ENCODE results near the gene PROX2. TPM values are rescaled to one million over a fixed set of nuclear protein-coding genes. Genes with fewer than 3 reads are reported as not detected.
A peak's percentile ranks its signal among the peaks of the same experiment; 100 is the strongest.

Gene PROX2
- total RNA-seq, 1 donor from 2014 or later = 0.06 TPM

DNA sequence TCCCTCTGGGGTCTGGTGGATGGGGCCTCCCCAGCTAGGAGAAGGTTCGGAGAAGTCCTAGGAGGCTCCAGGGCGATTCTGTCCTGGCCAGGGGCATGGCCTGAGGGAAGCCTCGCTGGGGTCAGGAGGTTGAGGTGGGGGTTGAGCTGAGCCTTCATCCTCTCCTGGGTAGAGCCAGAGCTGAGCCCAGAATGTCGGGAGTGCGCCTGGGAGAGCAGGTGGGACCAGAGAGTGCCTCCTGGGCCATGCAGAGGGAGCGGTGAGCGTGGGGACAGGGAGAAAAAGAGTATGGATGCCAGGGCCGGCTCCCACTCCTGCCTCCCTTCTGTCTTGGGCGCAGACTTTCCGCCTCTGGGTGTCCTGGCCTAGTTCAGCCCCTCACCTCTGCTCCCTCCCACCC is 34.0 kb upstream of the PROX2 start:
- DNase-seq (ENCODE audit: low spot score) = no peak

DNA sequence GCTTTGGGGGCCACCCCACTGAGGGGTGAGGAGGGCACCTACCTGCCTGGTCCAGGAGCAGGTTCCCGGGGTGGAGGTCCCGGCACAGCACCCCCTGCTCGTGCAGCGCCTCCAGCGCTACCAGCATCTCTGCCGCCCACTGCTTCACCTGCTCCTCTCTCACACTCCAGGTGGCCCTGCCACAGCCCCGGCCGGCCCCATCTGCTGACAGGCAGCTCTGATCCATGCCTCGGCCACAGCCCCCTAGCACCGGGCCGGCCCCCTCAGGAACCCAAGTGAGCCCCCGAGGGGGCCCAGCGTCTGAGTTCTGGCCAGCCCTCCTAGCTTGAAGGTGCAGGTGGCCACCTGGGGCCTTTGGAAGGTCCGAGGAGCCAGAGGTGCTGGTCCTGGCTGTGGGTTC is 33.6 kb upstream of the PROX2 start:
- DNase-seq (ENCODE audit: low spot score) = no peak

DNA sequence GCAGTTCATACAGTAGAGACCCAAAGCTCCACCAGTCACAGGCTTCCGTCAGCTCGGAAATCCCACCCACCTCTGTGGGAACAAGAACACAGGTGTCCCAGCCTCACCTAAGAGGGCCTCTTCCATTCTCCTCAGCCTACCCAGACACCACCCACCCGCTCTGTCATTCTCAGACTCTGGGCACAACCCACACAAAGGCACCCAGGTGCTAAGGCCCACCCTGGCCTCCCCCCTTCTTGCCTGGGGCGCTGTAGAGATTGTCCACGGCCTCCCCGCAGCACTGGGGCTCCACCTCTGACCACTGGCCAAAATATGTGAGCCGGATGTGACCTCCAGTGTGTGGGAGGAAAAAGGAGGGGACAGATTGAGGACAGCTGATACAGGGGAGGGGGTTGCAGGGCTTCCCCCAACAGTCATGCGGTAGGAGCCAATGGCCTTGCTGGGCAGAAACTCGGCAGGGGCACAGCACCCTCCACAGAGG is 33.0 kb upstream of the PROX2 start:
- DNase-seq (ENCODE audit: low spot score) = no peak

DNA sequence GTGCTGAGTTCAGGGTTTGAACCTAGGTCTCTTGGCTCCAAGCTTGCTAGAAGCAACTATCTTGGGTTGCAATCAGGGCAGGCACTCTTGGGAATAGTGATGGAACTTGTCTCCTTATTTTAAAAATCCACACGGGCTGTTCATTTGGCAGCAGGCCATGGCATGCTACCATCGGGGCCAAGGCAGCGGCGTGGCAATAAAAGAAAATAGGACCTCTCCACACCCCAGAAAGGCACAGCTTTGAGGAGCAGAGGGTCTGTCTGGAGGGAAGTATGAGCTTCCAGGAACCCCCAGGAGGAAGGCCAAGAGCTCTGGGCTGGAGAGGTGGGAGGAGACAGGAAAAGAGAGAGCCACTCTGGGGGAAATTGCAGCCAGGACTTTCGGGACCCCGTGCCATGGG is 31.8 kb upstream of the PROX2 start:
- DNase-seq (ENCODE audit: low spot score) = no peak

DNA sequence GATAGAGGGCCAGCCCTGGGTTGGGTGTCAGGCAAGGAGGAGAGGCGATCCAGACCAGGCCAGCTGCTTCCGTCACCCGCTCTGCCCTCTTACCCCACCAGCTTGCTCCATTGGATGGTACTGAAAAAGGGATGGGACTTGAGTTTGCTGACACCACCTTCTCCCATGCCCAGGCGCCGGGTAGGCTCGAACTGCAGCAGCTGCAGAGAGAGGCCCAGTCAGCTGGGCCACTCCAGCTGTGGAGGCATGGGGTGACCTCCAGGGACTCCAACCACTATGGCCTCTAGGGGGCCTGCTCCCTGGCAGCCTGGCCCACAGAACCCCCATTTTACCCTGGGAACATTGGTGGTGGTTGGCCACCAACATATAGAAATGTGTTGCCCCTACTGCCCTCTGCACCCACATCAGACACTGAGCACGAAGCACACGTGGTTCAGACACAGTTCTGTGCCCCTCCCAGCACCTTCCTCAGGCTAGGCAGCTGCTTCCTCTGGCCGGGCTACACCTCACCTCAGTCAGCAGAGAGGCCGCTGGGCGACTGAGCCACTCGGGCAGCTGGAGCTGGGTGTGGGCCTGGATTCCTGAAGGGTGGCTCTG is 31.1 kb upstream of the PROX2 start:
- DNase-seq (ENCODE audit: low spot score) = no peak

DNA sequence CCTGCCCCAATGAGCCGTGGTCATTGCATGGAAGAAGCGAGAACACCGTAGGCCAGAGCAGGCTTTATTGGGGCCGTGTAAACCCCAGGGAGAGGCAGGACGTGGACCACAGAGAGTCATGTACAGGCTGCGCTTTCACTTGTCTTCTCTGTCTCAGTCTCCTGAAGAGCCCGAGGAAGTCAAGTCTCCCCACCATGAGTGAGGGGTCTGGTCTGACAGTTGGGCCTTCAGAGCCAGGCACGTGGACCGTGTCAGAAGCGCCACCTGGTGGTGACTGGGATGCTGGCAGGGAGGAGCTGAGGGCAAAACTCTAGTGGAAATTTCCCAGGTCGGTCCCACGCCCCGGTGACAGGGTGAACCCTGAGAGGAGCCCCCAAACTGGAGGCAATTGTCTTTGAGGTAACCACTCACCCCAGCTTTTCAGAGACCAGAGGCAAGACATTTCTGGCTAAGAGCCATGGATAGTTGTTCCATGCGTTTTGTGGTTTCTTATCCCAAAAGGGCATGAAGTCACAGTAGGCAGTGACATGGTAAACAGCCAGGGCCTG is 29.7 kb upstream of the PROX2 start:
- peak; percentile 58 for DNase-seq (ENCODE audit: low spot score)

DNA sequence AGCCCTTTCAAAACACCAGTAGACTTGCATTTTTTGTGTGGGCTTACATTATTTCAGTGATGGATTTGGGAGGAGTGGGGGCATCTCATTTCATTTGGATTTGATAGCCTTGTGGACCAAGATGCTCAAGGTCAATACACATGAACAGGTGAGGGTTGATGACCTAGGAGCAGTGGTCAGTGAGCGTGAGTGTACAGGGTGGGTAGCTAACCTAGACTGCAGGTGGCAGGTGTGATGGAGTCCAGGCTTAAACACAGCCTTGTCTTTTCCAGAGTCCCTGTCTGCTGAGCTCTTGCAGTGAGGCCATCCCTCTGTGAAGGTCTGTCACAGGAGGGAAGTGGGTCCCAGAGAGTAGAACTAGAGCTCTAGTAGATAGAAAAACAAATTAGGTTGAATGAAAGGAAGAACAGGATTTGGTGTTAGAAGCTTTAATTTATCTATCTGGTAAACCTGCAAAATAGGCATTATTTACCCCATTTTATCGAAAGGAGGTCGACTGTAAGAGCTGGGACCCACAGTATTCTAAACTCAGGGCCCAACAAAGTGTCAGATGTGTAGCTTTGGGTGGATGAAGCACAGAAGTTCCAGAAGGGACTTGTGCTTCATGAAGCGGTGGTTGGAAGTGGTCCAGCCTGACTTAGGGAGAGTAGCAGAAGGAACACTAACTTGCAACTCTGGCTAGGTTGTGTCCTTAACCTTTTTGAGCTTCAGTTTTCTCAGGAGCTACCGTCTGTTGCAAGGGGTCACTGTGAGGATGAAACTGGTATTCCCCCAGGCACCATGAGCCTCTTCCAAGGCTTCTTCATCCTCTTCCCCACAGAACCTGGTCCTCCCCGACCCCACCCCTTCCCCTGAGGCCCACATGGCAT is 28.9 kb upstream of the PROX2 start:
- no peak for DNase-seq (ENCODE audit: low spot score)

DNA sequence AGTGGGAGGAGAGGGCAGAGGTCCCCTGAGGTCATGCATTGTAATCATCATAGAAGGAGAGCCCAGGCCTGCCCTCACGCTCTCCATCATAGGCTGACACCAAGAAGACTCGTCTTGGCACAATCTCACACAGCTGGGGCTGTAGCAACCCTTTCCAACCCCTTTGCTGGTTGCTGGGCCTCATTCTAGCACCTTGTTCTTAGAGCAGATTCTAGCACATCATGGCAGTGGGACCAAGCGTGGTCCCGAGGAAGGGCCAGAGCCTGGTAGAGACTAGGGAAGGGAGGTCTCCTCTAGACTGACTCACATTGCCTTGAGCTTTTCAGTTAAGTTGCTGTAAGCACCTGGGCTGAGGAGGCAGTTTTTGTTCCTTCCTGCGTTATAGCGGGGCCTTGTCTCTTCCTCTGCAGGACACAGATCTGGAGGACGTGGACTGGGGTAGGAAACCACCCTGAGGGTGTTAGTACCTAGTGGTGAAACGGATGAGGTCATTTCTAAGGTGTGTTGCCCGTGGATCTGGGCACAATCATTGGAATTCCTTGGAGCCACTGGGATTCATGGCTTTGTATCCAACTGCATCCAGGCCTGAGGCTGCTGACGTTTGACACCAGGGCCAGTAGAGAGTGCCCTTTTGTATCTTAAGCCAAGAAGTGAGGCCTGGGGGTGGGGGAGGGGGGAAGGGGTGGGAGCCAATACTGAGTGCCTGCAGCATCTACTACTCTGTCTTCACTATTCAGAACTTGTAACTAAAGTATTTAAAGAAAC is 27.2 kb upstream of the PROX2 start:
- no peak for DNase-seq (ENCODE audit: low spot score)

DNA sequence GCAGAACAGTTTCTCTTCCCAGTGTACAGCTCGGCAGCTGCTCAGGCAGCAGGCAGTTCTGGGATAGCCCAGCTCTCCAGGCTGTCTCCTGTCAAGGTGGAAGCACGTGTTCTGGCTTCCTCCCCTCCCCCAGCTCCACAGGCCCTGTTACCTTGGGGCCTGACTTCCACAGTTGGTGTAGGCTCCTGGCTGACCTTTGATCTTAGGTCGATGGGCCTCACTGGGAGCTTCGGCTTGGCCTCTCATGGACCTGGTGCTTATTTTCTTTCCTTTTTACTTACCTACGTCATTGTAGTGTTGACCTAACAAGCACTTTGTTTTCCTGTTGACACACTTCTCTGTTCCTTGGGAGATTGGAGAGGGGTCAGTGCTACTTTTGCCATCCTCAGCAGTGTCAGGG is 22.7 kb upstream of the PROX2 start:
- DNase-seq (ENCODE audit: low spot score) = no peak

DNA sequence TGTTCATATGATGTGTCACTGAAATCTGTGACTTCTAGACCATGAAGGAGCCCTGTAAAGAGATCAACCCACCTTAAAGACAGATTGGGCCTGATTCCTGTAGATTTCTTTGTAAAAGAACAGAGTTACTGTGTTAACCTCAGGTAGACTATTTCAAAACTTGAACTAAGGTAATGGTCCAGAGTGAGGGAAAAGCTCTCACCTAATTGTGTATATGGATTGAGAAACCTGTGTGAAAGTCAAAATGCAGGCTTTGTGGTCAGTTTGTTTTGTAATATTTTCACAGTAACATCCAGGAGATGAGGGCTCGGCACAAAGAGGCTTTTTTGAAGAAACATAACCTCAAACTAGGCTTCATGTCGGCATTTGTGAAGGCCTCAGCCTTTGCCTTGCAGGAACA is 22.1 kb upstream of the PROX2 start:
- DNase-seq (ENCODE audit: low spot score) = no peak

DNA sequence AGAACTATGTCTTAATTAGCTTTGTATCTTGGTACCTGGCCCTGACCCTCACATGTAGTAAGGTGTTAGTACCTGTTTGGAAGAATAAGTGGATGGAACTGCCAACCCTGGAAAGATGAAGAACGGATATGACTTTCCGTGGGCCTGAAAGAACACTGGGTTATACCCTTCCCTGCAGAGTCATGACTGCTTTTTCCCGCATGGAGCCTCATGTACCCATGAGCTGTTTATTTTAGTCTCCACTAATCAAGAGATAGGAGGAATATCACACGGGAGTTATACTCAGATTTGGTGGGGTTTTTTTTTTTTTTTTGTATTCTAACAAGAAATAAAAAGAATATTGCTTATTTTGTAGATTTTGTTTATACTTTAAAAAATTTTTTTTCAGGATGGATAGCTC is 21.7 kb upstream of the PROX2 start:
- DNase-seq (ENCODE audit: low spot score) = no peak

DNA sequence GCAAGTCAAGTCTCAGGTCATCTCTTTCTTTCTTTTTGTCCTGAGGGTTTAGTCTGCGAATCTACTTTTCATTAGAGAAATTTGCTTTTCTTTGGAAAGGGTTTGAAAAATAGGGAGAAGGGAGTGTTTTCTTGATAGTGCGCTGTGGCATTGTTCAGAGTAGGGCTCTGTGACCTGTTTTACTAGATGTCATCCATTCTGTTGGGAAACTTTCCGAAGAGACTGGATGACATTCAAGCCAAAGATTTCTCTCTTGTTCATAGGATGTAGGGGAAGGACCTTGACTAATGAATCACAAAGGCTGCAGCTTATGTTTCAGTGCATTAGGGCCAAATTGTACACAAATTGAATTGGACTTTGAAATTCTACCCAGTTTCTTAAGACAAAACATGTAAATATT is 20.5 kb upstream of the PROX2 start:
- DNase-seq (ENCODE audit: low spot score) = no peak

DNA sequence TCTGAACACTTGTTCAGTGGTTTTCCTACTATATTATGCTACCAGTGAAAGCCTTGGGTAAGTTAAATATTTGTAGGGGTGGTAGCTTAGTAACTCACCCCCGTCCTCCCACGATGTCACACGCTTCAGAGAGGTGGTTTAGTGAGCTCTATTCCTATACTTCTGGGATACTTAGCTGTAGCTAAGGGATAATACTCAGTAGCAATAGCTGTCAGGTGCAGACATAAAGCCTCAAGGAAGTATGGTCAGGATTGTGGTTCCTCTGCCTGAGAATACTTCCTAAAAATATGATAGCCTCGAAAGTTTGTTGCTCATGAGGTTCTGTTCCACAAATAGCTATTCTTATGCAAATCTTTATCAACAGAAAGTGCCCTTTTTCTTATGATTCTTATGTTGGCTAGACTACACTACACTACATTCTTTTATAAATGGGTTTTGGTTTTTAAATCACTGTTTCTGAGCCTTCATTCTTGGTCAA is 17.7 kb upstream of the PROX2 start:
- DNase-seq (ENCODE audit: low spot score) = no peak

DNA sequence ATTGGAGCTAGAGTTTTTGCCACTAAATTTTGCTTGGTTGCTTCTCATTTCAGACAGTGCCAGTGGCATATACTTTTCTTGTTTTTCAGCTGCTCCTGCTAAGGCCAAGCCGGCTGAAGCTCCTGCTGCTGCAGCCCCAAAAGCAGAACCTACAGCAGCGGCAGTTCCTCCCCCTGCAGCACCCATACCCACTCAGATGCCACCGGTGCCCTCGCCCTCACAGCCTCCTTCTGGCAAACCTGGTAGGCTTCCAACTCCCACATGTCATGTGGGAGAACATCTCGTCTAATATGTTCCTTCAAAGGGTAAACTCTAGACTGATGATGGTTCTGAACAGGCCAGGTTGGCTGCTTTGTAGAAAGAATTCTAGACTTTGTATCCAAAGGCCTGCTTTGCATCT is 16.8 kb upstream of the PROX2 start:
- no peak for DNase-seq (ENCODE audit: low spot score)

DNA sequence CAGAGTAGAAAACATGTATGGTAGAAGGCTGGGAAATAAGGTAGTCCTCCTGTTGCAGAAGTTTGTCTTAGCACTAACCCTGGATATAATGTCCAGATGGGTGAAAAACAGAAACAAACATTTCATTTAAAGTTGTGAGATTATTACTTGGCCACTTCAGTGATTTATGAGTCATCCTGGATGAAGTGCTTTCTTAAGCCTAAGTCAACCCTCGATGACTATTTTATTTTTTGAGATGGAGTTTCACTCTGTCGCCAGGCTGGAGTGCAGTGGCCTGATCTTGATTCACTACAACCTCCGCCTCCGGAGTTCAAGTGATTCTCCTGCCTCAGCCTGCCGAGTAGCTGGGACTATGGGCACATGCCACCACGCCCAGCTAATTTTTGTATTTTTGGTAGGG is 15.9 kb upstream of the PROX2 start:
- DNase-seq (ENCODE audit: low spot score) = no peak

DNA sequence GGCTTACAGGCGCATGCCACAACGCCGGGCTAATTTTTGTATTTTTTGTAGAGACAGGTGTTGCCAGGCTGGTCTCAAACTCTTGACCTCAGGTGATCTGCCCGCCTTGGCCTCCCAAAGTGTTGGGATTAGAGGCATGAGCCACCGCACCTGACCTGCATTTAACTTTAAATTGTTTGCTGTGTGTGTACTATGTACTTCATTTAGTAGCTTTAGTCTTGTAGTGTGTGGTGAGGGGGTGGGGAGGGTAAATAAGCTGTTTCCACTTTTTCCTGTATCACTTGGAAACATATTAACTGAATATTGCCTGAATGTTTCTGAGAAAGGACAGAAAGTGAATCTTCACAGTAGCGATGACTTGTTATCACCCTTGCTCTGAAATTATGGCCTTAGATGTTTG is 14.3 kb upstream of the PROX2 start:
- no peak for DNase-seq (ENCODE audit: low spot score)

DNA sequence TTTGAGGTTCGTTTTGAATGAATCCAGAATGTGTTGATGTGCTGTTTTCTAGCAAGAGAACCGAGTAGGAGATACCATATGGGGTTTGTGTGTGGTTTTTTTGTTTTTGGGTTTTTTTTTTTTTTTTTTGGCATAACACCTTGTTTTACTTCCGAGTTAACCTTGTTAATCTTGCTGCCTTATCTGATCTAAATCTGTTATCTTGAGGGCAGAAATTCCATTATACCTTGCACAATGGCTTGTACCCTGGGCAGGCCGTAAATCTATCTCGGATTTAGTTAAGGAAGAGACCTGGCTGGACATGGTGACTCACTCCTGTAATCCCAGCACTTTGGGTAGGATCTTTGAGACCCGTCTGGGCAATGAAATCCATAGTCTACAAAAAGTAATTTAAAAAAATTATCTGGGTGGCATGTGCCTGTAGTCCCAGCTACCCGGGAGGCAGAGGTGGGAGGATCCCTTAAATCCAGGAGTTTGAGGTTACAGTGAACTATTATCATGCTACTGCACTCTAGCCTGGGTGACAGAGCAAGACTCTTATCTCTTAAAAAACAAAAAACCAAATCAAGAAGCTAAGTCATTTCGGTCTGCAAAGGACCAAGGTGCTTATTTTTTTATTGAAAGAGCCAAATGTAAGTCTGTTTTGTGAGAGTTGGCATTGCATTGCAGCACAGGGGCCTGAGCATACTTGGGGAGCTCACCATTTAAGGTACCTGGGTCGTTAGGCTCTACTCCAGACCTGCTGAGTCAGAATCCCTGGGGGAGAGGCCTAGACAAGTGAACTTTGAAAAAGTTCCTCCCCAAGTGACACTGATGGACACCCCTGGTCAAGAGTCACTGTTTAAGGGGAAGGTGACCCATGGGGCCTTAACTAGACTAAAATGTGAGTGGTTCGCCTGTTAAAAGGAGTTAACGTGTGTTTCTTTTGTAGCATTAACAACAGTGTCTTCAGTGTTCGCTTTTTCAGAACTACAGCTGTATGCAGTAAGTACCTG is 12.5 kb upstream of the PROX2 start:
- no peak for DNase-seq (ENCODE audit: low spot score)

DNA sequence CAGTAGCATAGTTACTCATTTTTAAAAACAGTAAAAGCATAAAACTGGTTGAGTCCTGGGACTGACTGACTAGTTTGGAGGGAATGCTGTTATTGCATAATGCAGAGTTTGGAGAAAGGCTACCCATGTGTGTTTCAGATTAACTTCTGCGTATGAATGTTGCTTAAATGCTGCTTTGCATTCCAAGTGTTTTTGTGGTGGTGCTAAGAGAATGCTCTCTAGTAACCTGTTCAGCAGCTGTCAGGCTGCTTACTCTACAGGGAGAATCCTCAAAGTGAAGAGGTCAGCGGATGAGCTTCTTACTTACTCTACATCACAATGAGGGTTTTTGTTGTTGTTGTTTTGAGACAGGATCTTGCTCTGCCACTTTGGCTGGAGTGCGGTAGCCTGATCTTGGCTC is 10.1 kb upstream of the PROX2 start:
- no peak for DNase-seq (ENCODE audit: low spot score)

DNA sequence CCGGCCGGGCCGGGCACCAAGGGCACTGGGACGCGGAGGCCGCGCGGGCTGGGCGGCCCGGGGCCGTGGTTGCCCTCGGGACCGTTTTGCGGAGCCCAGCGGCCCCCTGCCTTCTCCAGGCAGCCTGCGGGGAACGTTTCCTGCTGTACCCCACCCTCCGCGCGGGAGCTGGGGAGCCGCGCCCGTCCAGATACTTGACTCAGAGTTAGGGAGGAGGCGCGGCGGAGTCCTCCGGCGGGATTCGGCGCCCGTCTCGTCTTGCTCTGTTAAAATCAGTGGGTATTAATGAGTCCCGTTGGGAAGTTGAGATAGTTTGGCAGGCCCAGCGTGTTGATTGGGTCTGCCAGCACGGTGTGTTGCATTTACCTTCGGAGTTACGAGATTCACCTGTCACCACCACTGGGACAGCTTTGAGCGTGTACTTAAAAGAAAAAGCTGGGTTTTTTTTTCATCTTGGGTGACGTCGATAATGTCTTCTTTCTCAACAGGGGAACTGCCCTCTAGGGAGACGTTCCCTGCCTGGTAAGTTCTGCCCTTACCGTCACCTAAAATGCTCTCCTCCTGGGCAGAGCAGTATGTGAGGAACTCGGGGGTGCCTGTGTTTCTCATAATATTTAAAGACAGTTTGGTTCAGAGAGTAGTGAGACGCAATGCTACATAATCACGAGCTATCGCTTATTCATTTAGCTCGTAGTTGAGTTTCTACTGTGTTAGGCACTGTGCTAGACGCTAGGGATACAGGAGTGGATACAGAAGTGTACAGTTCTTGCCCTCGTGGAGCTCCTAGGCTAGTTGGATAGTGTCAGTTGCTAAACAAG is 6.4 kb upstream of the PROX2 start:
- peak; percentile 16 for DNase-seq (ENCODE audit: low spot score)

DNA sequence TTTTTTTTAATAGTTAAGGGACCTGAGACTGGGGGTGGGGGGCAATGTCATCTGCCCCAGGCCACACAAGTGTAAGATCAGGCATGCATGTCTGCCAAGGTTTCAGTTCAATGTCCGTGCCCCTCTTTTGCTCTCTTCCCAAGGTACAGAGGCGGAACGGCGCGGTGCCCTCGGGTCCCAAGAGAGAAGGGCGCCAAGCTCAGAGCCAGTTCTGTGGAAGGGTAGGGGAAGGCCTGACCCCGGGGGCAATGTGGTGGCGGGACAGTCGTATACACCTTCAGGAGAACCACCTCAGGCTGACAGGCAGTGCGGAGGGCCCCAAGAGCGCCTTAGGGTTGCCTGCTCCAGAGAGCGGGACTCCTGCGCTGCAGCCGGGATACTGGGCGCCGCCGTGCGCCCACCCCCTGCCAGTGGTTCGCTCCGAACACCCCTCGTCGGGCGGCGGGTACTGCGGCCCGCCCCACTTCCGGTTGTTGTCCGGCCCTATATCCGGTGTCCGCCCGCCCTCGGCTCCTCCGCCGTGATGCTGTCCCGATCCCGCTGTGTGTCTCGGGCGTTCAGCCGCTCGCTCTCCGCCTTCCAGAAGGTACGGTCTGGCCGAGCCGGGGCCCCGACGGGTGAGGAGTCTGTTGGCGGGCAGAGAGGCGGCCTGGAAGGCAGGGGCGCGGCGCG is 5.6 kb upstream of the PROX2 start, which contains the start of gene DLST:
Gene DLST (plus strand): TSS at position 486 of the 672 bp plus-strand sequence. CDS start 38 bp downstream, at position 524.
- DNase-seq (ENCODE audit: low spot score) = peak; percentile 83
